H1 (cell line): ENCODE measurements around the gene CELSR1. TPM values are rescaled to one million over a fixed set of nuclear protein-coding genes. Genes with fewer than 3 reads are reported as not detected.

ENCODE experiments used
- CTCF ChIA-PET: fragments of 300-600 bp; sonication (Branson Sonifier 250); formaldehyde crosslinking; loops from one replicate; lab custom pipeline; 2021; ENCODE audit not compliant: partially characterized antibody; lab: Charles Lee
- POLR2A ChIA-PET: fragments of 300-600 bp; sonication (Branson Sonifier 250); formaldehyde crosslinking; loops from one replicate; lab custom pipeline; 2021; ENCODE audit warnings: inconsistent platforms; ENCODE audit not compliant: partially characterized antibody; lab: Charles Lee
- DNase-seq, 2 experiments: peaks; one replicate each; pipeline versions ENCODE4 v3.0.0 to v3.0.0-alpha.2; 2010 to 2022; ENCODE audit warnings: low spot score in 2 of 2, low read depth in 1 of 2, mixed read lengths in 1 of 2
- FAIRE-seq: peaks from 2 replicates; lab custom pipeline; 2011; peaks lifted over from hg19 to GRCh38; lab: Jason Lieb, UNC
- H2AFZ ChIP-seq: 2 replicates; pipeline ENCODE4 v1.8.1; 2012; ENCODE audit warnings: low read length, inconsistent platforms
- H2AK5ac ChIP-seq: 2 replicates; pipeline ENCODE4 v1.6.1; 2013; ENCODE audit warnings: low read depth, low read length
- H2BK120ac ChIP-seq: replicated peaks from 2 replicates; pipeline ENCODE3; 2013; ENCODE audit warnings: low read depth, low read length, inconsistent platforms
- H2BK12ac ChIP-seq: 2 replicates; pipeline ENCODE4 v1.6.1; 2013; ENCODE audit warnings: low read depth, low read length
- H2BK15ac ChIP-seq: 2 replicates; pipeline ENCODE4 v1.6.1; 2013; ENCODE audit warnings: low read length
- H2BK20ac ChIP-seq: 2 replicates; pipeline ENCODE4 v1.6.1; 2013; ENCODE audit warnings: low read length
- H2BK5ac ChIP-seq: 2 replicates; pipeline ENCODE4 v1.6.1; 2013; ENCODE audit warnings: low read depth, low read length
- H3K14ac ChIP-seq: 2 replicates; pipeline ENCODE4 v1.6.1; 2013; ENCODE audit warnings: inconsistent platforms; ENCODE audit not compliant: insufficient read length
- H3K18ac ChIP-seq: 2 replicates; pipeline ENCODE4 v1.6.1; 2013; ENCODE audit warnings: low read length; ENCODE audit errors: extremely low read depth
- H3K23ac ChIP-seq: 2 replicates; pipeline ENCODE4 v1.6.1; 2013; ENCODE audit warnings: inconsistent platforms; ENCODE audit not compliant: insufficient read length
- H3K23me2 ChIP-seq: 2 replicates; pipeline ENCODE4 v1.6.1; 2013; ENCODE audit warnings: low read depth, low read length
- H3K27ac ChIP-seq: 2 replicates; pipeline ENCODE4 v1.6.1; 2011; ENCODE audit warnings: low read depth, low read length, inconsistent platforms
- H3K27me3 ChIP-seq, 4 experiments: replicated peaks in 1 of 4; 1 replicate in 1 of 4; 2 replicates in 3 of 4; pipeline versions ENCODE4 v1.6.1 to v1.8.1; 2011 to 2013; ENCODE audit warnings: low read length in 3 of 4, mild to moderate bottlenecking in 3 of 4, inconsistent platforms in 2 of 4, mixed read lengths in 2 of 4, moderate library complexity in 1 of 4; ENCODE audit not compliant: control insufficient read depth in 3 of 4, insufficient read depth in 3 of 4; ENCODE audit errors: extremely low read depth in 1 of 4
- H3K36me3 ChIP-seq, 4 experiments: 2 replicates each; pipeline versions ENCODE4 v1.6.1 to v1.8.1; 2011 to 2013; ENCODE audit warnings: mild to moderate bottlenecking in 4 of 4, low read length in 3 of 4, moderate library complexity in 2 of 4, control low read depth in 1 of 4, inconsistent platforms in 1 of 4; ENCODE audit not compliant: insufficient read depth in 4 of 4, control insufficient read depth in 2 of 4
- H3K4ac ChIP-seq: replicated peaks from 2 replicates; pipeline ENCODE3; 2013; ENCODE audit warnings: low read length, low read depth, mixed read lengths, inconsistent platforms; ENCODE audit not compliant: insufficient read length
- H3K4me1 ChIP-seq, 4 experiments: replicated peaks in 1 of 4; 1 replicate in 1 of 4; 2 replicates in 3 of 4; pipeline versions ENCODE4 v1.6.1 to v1.8.1; 2011 to 2013; ENCODE audit warnings: low read length in 3 of 4, inconsistent platforms in 2 of 4, mixed read lengths in 1 of 4; ENCODE audit not compliant: insufficient read depth in 4 of 4, control insufficient read depth in 3 of 4
- H3K4me2 ChIP-seq, 2 experiments: 2 replicates each; pipeline versions ENCODE4 v1.6.1 to v1.8.1; 2011 to 2013; ENCODE audit warnings: low read depth in 2 of 2, low read length in 2 of 2, control low read depth in 1 of 2, inconsistent platforms in 1 of 2, mild to moderate bottlenecking in 1 of 2; ENCODE audit not compliant: insufficient read depth in 1 of 2
- H3K4me3 ChIP-seq, 4 experiments: fragments of 200-600, 300-600 bp in 1 of 4; sonication (generic), shearing (Covaris generic), sonication (Bioruptor Twin) in 1 of 4; 2 replicates each; pipeline versions ENCODE4 v1.5.1 to v1.8.1; 2011 to 2016; ENCODE audit warnings: low read length in 4 of 4, low read depth in 3 of 4, control low read depth in 2 of 4, inconsistent platforms in 2 of 4, mild to moderate bottlenecking in 2 of 4, mixed read lengths in 1 of 4, moderate library complexity in 1 of 4; ENCODE audit not compliant: insufficient read depth in 2 of 4; ENCODE audit errors: extremely low read depth in 1 of 4
- H3K56ac ChIP-seq: replicated peaks from 2 replicates; pipeline ENCODE3; 2013; ENCODE audit warnings: low read depth, mild to moderate bottlenecking, mixed read lengths, low read length, inconsistent platforms; ENCODE audit not compliant: insufficient read length
- H3K79me1 ChIP-seq: 2 replicates; pipeline ENCODE4 v1.6.1; 2013; ENCODE audit warnings: low read depth, low read length, control low read depth
- H3K79me2 ChIP-seq, 2 experiments: 2 replicates each; pipeline versions ENCODE4 v1.6.1 to v1.8.1; 2012 to 2013; ENCODE audit warnings: low read length in 2 of 2, mild to moderate bottlenecking in 2 of 2, inconsistent platforms in 1 of 2; ENCODE audit not compliant: insufficient read depth in 2 of 2, control insufficient read depth in 1 of 2
- H3K9ac ChIP-seq, 4 experiments: replicated peaks in 1 of 4; 1 replicate in 1 of 4; 2 replicates in 3 of 4; pipeline versions ENCODE4 v1.6.1 to v1.8.1; 2011 to 2013; ENCODE audit warnings: low read depth in 3 of 4, low read length in 3 of 4, control low read depth in 2 of 4, mild to moderate bottlenecking in 2 of 4, moderate library complexity in 2 of 4, inconsistent platforms in 1 of 4; ENCODE audit errors: extremely low read depth in 1 of 4
- H3K9me3 ChIP-seq, 2 experiments: 2 replicates each; pipeline versions ENCODE4 v1.6.1 to v1.8.1; 2012 to 2013; ENCODE audit warnings: mild to moderate bottlenecking in 2 of 2, moderate library complexity in 2 of 2, control low read depth in 1 of 2, inconsistent platforms in 1 of 2, low read depth in 1 of 2, low read length in 1 of 2, mixed read lengths in 1 of 2; ENCODE audit not compliant: insufficient read depth in 2 of 2
- H4K20me1 ChIP-seq, 2 experiments: replicated peaks in 1 of 2; 2 replicates each; pipeline versions ENCODE3 to v1.8.1; 2011 to 2013; ENCODE audit warnings: inconsistent platforms in 2 of 2, low read length in 2 of 2, mild to moderate bottlenecking in 1 of 2; ENCODE audit not compliant: insufficient read depth in 2 of 2, control insufficient read depth in 1 of 2
- H4K5ac ChIP-seq: 2 replicates; pipeline ENCODE4 v1.6.1; 2013; ENCODE audit warnings: low read length, low read depth, mixed read lengths, inconsistent platforms; ENCODE audit not compliant: insufficient read length
- H4K8ac ChIP-seq: 2 replicates; pipeline ENCODE4 v1.8.0; 2013; ENCODE audit warnings: mild to moderate bottlenecking, moderate library complexity, low read length, inconsistent platforms; ENCODE audit not compliant: insufficient read depth; ENCODE audit errors: extremely low read depth
- H4K91ac ChIP-seq: replicated peaks from 2 replicates; pipeline ENCODE3; 2013; ENCODE audit warnings: low read length, mixed read lengths, inconsistent platforms; ENCODE audit not compliant: insufficient read length
- ATF2 ChIP-seq: IDR thresholded peaks from 2 replicates; pipeline ENCODE4 v1.6.1; 2012; ENCODE audit warnings: low read length, inconsistent platforms
- BACH1 ChIP-seq: IDR thresholded peaks from 2 replicates; pipeline ENCODE4 v1.6.1; 2012; ENCODE audit warnings: low read length, improper control_type of control experiment
- CEBPB ChIP-seq: IDR thresholded peaks from 2 replicates; pipeline ENCODE4 v1.6.1; 2012; ENCODE audit warnings: low read depth, low read length
- NANOG ChIP-seq: IDR thresholded peaks from 2 replicates; pipeline ENCODE4 v1.6.1; 2011; ENCODE audit warnings: low read length, low read depth, mild to moderate bottlenecking, inconsistent platforms; ENCODE audit not compliant: insufficient read depth, poor library complexity, severe bottlenecking
- RNF2 ChIP-seq: fragments of 200-900, 300-1000 bp; sonication (generic); IDR thresholded peaks from 2 replicates; pipeline ENCODE4 v1.7.1; 2016; ENCODE audit warnings: borderline replicate concordance, low read depth, mild to moderate bottlenecking, antibody characterized with exemption, low read length; ENCODE audit not compliant: poor library complexity, severe bottlenecking; ENCODE audit errors: missing control alignments
- SP1 ChIP-seq: IDR thresholded peaks from 2 replicates; pipeline ENCODE4 v1.6.1; 2011; ENCODE audit warnings: low read depth, low read length
- YY1 ChIP-seq: IDR thresholded peaks from 2 replicates; pipeline ENCODE4 v1.6.1; 2011; ENCODE audit warnings: low read depth, mild to moderate bottlenecking, low read length
- WGBS, 2 experiments: shearing (Covaris generic) in 1 of 2; methylation state at CpG; one replicate each; pipeline versions ENCODE4 v1.1.6 to v1.1.7; 2013 to 2015; ENCODE audit warnings: low lambda C conversion rate in 2 of 2, mixed read lengths in 2 of 2, inconsistent platforms in 1 of 2, low coverage in 1 of 2, missing lambda C conversion rate in 1 of 2; ENCODE audit not compliant: insufficient replicate concordance in 2 of 2, insufficient coverage in 1 of 2, insufficient read length in 1 of 2; ENCODE audit errors: extremely low coverage in 1 of 2, missing lambda C conversion rate in 1 of 2; 5-methylcytosine and 5-hydroxymethylcytosine counted together
- polyA plus RNA-seq, 7 experiments: library from polyadenylated mRNA; depleted of rRNA in 3 of 7; stranded (reverse) in 5 of 7; unstranded in 2 of 7; fragments of >200 nt in 5 of 7; fragments of 200-250 nt in 2 of 7; gene quantifications; 1 replicate in 5 of 7; 2 replicates in 1 of 7; 4 replicates in 1 of 7; pipeline versions ENCODE4 v1.2.1 to v1.2.3, GENCODE V29; 2011 to 2013; ENCODE audit warnings: missing spikeins in 2 of 7, mixed read lengths in 2 of 7
- total RNA-seq: library from RNA; stranded (reverse); fragmentation: NEBNext Ultra II Directional; extraction: Animal tissue kit (Norgen Biotek cat#: 25700); gene quantifications from 2 replicates; pipeline ENCODE4 v1.2.1, GENCODE V29; 2021

CELSR1 gene
- total and polyA plus RNA-seq, 2 of the 8 experiments (the other 6 are each of a cell fraction or from before 2014, with no cell fraction given), result 9.0 to 12.4 TPM

- Histone ChIP-seq H2AFZ (no peak overlapping the region), H3K9ac (no peak overlapping the region)
- TF ChIP-seq ATF2 (no peak), CEBPB (no peak), BACH1 (no peak), NANOG (no peak), SP1 (no peak), RNF2 (no peak), YY1 (no peak)
These were observed 46.9 kb upstream of the CELSR1 start for GRCh38 chr22:46584081-46584921.

More at GRCh38 chr22:46584081-46584921, 46.9 kb upstream of the CELSR1 start:
- no peaks in the 10 kb centered on the region for H3K36me3 ChIP-seq
- H3K9me3 ChIP-seq, result no peaks in the 10 kb centered on the region
- no peak overlapping the region for H3K23ac ChIP-seq
- H3K4ac ChIP-seq, result no peak overlapping the region
- H4K5ac ChIP-seq, result no peak overlapping the region
- DNase-seq (peak in 1 of 2 experiments; percentile 61), FAIRE-seq (no peak)
- H3K79me2 ChIP-seq, result peaks cover 0 to 6% of the 10 kb centered on the region in 2 experiments; a peak in 1 of 4 replicates
- no peak overlapping the region for H3K27ac ChIP-seq
- peak overlapping the region; percentile 9 to 58; a peak in 3 of 4 replicates for H3K4me2 ChIP-seq
- CTCF ChIA-PET, result no interaction called here
- no peak overlapping the region for H2BK120ac ChIP-seq
- no peak overlapping the region for H2BK15ac ChIP-seq
- no peak overlapping the region for H3K14ac ChIP-seq
- no peak overlapping the region for H3K56ac ChIP-seq
- no peak overlapping the region for H2AK5ac ChIP-seq
- H3K18ac ChIP-seq, result peak overlapping the region; percentile 48; the same call in 1 of the 2 replicates
- H4K20me1 ChIP-seq, result peaks cover 1 to 20% of the 10 kb centered on the region in 2 experiments
- H3K27me3 ChIP-seq, result no peaks in the 10 kb centered on the region
- peak overlapping the region; percentile 6 for H4K91ac ChIP-seq
- H3K79me1 ChIP-seq, result peaks cover 6% of the 10 kb centered on the region
- H3K4me1 ChIP-seq, result peaks cover 0 to 30% (median 13%) of the 10 kb centered on the region in 4 experiments; a peak in 6 of 7 replicates
- H3K4me3 ChIP-seq, result no peak overlapping the region; a peak in 1 of 8 replicates
- POLR2A ChIA-PET, result interaction anchor here (1.2 kb wide), 1 partner anchor 8 kb away, joined by 6 read pairs; no protein-coding TSS in a partner anchor
- no peaks in the 10 kb centered on the region for H3K23me2 ChIP-seq
- no peak overlapping the region for H2BK20ac ChIP-seq
- no peak overlapping the region for H2BK5ac ChIP-seq
- no peak overlapping the region; the same call in 1 of the 2 replicates for H4K8ac ChIP-seq
- 63% methylated on average over 34 of the region's 43 CpGs; no CpG with 5 or more reads in 1 of the 2 experiments for WGBS, 2 experiments
- H2BK12ac ChIP-seq, result peak overlapping the region; percentile 80; the same call in 1 of the 2 replicates
